K562 (cell line): ENCODE results near the gene NEU1. TPM values are rescaled to one million over a fixed set of nuclear protein-coding genes. Genes with fewer than 3 reads are reported as not detected.

Experiments
- GABPB2 ChIP-seq: fragments of 250-450 bp; sonication (Bioruptor Pico); conservative IDR thresholded peaks from 2 replicates; pipeline ENCODE4 v1.5.1; 2021; ENCODE audit warnings: mild to moderate bottlenecking
- HNRNPL ChIP-seq: fragments of 200-400 bp; formaldehyde crosslinking; IDR thresholded peaks from 2 replicates; pipeline ENCODE4 v1.6.1; 2017; ENCODE audit warnings: low read depth, mild to moderate bottlenecking, low read length
- POLR2H ChIP-seq: IDR thresholded peaks from 2 replicates; pipeline ENCODE4 v1.6.1; 2016; ENCODE audit warnings: missing genetic modification characterization, low read depth, mild to moderate bottlenecking, control low read depth, missing compliant biosample characterization, moderate library complexity
- SNRNP70 ChIP-seq: fragments of 200-400 bp; formaldehyde crosslinking; optimal IDR thresholded peaks from 2 replicates; pipeline ENCODE3; 2017; ENCODE audit warnings: low read depth, low read length
- SRSF1 ChIP-seq: fragments of 200-400 bp; formaldehyde crosslinking; IDR thresholded peaks from 2 replicates; pipeline ENCODE4 v1.6.1; 2017; ENCODE audit warnings: mild to moderate bottlenecking, low read depth, low read length, moderate library complexity
- ZBTB40 ChIP-seq, 2 experiments: fragments of 450-650 bp in 1 of 2; sonication (generic) in 1 of 2; formaldehyde crosslinking in 1 of 2; IDR thresholded peaks; 2 replicates each; pipeline versions ENCODE4 v1.7.1 to v1.9.0; 2016 to 2022; ENCODE audit warnings: inconsistent platforms in 1 of 2, mild to moderate bottlenecking in 1 of 2, missing genetic modification reagents in 1 of 2
- ZEB2 ChIP-seq: fragments of 450-650 bp; IDR thresholded peaks from 2 replicates; pipeline ENCODE4 v1.6.1; 2016
- ZFP30 ChIP-seq: fragments of 250-450 bp; sonication (Bioruptor Pico); IDR thresholded peaks from 2 replicates; pipeline ENCODE4 v1.8.0; 2022; ENCODE audit warnings: moderate library complexity, mild to moderate bottlenecking, inconsistent platforms, borderline replicate concordance
- ZNF407 ChIP-seq: fragments of 450-650 bp; IDR thresholded peaks from 2 replicates; pipeline ENCODE4 v1.6.1; 2016; ENCODE audit warnings: low read depth
- polyA plus RNA-seq, 8 experiments: library from polyadenylated mRNA; depleted of rRNA in 4 of 8; stranded (reverse) in 5 of 8; unstranded in 3 of 8; fragments of >200 nt; fragmentation: Nextera tagmentation in 2 of 8; fragmentation: Illumina TruSeq in 1 of 8; extraction: Ambion mirVana in 2 of 8; extraction: Trizol in 1 of 8; gene quantifications; 2 replicates each; pipeline versions ENCODE4 v1.2.1 to v1.2.3, GENCODE V29; 2011 to 2014; ENCODE audit warnings: inconsistent platforms in 1 of 8, missing spikeins in 1 of 8
- total RNA-seq, 7 experiments: library from RNA; depleted of rRNA in 6 of 7; stranded (reverse); fragments of >200 nt in 6 of 7; fragmentation: Illumina TruSeq in 2 of 7; extraction: Trizol in 2 of 7; gene quantifications; 2 replicates each; pipeline versions ENCODE4 v1.2.1 to v1.2.3, GENCODE V29; 2011 to 2021; ENCODE audit warnings: low replicate concordance in 1 of 7

The NEU1 gene
- total and polyA plus RNA-seq, 9 of the 15 experiments (the other 6 are each of a cell fraction or from before 2014, with no cell fraction given): 14.8 to 67.8 (median 51.0) TPM

GRCh38 chr6:31897612-31898382 lies 35.2 kb upstream of the NEU1 start, which contains the start of gene EHMT2 (continued):
- TF ChIP-seq ZNF407 (no peak), POLR2H (tag) (no peak), GABPB2 (CRISPR knock-in tag) (no peak), HNRNPL (no peak), ZFP30 (no peak), SRSF1 (no peak), SNRNP70 (no peak), ZEB2 (peak; percentile 46; the same call in 1 of the 2 replicates), ZBTB40 (IDR thresholded peaks at IDR 0.05) (peak; percentile 48; the same call in 1 of the 2 replicates), ZBTB40 (CRISPR knock-in tag; IDR thresholded peaks at IDR 0.05) (no peak)
